GM19397 (cell line): Measurements from ENCODE around the gene SP110.
A peak's percentile ranks its signal among the peaks of the same experiment; 100 is the strongest.
"Not testable (repeated sequence)": the region's sequence is repeated elsewhere in the genome, so short reads cannot be mapped to it uniquely, and the experiment has no call there.

Source experiments
- ATAC-seq: cut with Tn5 transposase; IDR thresholded peaks from one replicate; pipeline ENCODE4 v1.9.1; 2021; ENCODE audit warnings: mild to moderate bottlenecking, moderate library complexity; ENCODE audit not compliant: unreplicated experiment

The SP110 gene

GRCh38 chr2:230129343-230129742 lies 90.4 kb downstream of the SP110 start:
- no peak for ATAC-seq

- no peak for ATAC-seq
These were observed 91.0 kb downstream of the SP110 start for GRCh38 chr2:230128623-230129342.

- ATAC-seq, result no peak
These were observed 92.6 kb downstream of the SP110 start for GRCh38 chr2:230127195-230127594.

- ATAC-seq, result peak; percentile 60
These were observed 94.9 kb downstream of the SP110 start for GRCh38 chr2:230124757-230125431.

GRCh38 chr2:230124235-230124634 lies 95.5 kb downstream of the SP110 start:
- ATAC-seq, result no peak

GRCh38 chr2:230120376-230120775 lies 99.4 kb downstream of the SP110 start:
- ATAC-seq, result not testable (repeated sequence)

GRCh38 chr2:230119827-230120226 lies 100.0 kb downstream of the SP110 start:
- ATAC-seq, result not testable (repeated sequence)
